ENCODE data around the gene EXT2.

DNA sequence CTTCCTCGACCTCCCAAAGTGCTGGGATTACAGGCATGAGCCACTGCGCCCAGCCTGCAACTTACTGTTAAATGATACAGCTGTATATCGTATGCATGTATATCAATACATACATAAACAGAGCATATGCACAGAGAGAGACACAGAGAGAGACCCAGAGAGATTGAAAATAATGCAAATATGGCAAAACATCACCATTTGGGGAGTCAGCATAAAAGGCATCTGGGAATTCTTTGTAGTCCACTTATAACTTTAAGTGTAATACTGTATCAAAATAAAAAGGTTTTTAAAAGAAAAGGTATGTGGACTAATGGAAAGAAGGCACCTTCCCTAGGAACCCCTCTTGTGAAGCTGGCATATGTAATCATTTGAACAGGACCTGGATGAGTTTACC, 192.7 kb downstream of the EXT2 start:
- TF ChIP-seq CTCF (IDR thresholded peaks at IDR 0.05; ENCODE audit: poor library complexity, severe bottlenecking), result no peak
- TF ChIP-seq TAF1 (IDR thresholded peaks at IDR 0.05; ENCODE audit: low read depth), result no peak

All from neural cell (in vitro differentiated cells).